Sigmoid colon (tissue), 7 donors: ENCODE measurements around the gene KISS1. TPM values are rescaled to one million over a fixed set of nuclear protein-coding genes. Genes with fewer than 3 reads are reported as not detected.

Source experiments
- DNase-seq: peaks from one replicate; pipeline ENCODE4 v3.0.0-alpha.2; 2019
- H3K27ac ChIP-seq, 4 donors: fragments of 200-600 bp; sonication (generic); one replicate each; pipeline ENCODE4 v1.5.1; 2016 to 2019; ENCODE audit warnings: mild to moderate bottlenecking in 1 of 4
- H3K27me3 ChIP-seq, 3 donors: fragments of 200-600 bp; sonication (generic); one replicate each; pipeline ENCODE4 v1.5.1; 2019; ENCODE audit warnings: mild to moderate bottlenecking in 1 of 3
- H3K36me3 ChIP-seq, 4 donors: fragments of 200-600 bp; sonication (generic); one replicate each; pipeline ENCODE4 v1.5.1; 2016 to 2019
- H3K4me1 ChIP-seq, 4 donors: fragments of 200-600 bp; sonication (generic); one replicate each; pipeline ENCODE4 v1.5.1; 2017 to 2019
- H3K4me3 ChIP-seq, 4 donors: fragments of 200-600 bp; sonication (generic); one replicate each; pipeline ENCODE4 v1.5.1; 2017 to 2019; ENCODE audit warnings: mild to moderate bottlenecking in 2 of 4, moderate library complexity in 1 of 4
- H3K9me3 ChIP-seq, 4 donors: fragments of 200-600 bp in 3 of 4; sonication (generic) in 3 of 4; one replicate each; pipeline versions ENCODE4 v1.5.1 to v1.6.1; 2013 to 2019
- CTCF ChIP-seq, 4 experiments: fragments of 450-650 bp in 3 of 4; fragments of 200-600 bp in 1 of 4; IDR thresholded peaks; one replicate each; pipeline ENCODE4 v1.5.1; 2016 to 2019; ENCODE audit warnings: antibody characterized with exemption in 4 of 4, mild to moderate bottlenecking in 3 of 4, moderate library complexity in 2 of 4
- EP300 ChIP-seq, 4 donors: sonication (generic); formaldehyde crosslinking; IDR thresholded peaks; one replicate each; pipeline ENCODE4 v1.6.1; 2017; ENCODE audit warnings: antibody characterized with exemption in 4 of 4
- POLR2A ChIP-seq, 2 donors: fragments of 450-650 bp; IDR thresholded peaks; one replicate each; pipeline ENCODE4 v1.6.1; 2016; ENCODE audit warnings: antibody characterized with exemption in 2 of 2, mild to moderate bottlenecking in 2 of 2, moderate library complexity in 2 of 2
- POLR2AphosphoS5 ChIP-seq, 4 donors: sonication (generic); formaldehyde crosslinking; IDR thresholded peaks; one replicate each; pipeline ENCODE4 v1.6.1; 2017; ENCODE audit warnings: antibody characterized with exemption in 4 of 4
- WGBS, 2 donors: extraction: QIAGEN DNeasy Blood & Tissue Kit; methylation state at CpG; one replicate each; pipeline ENCODE4 v1.1.7; 2013; 5-methylcytosine and 5-hydroxymethylcytosine counted together
- intact Hi-C: fragments of 100-400 bp; cut with DNase I; formaldehyde crosslinking; loops from one replicate; pipeline ENCODE4 v1.15.1; 2023
- polyA plus RNA-seq, 3 donors: library from polyadenylated mRNA; stranded (reverse); fragments of 200-250 nt; gene quantifications; one replicate each; pipeline ENCODE4 v1.2.3, GENCODE V29; 2013
- total RNA-seq, 4 donors: library from RNA; depleted of rRNA; stranded (reverse); fragments of >200 nt; gene quantifications; one replicate each; pipeline ENCODE4 v1.1.0, GENCODE V29; 2016
- donor health status: healthy with polysubstance abuse.
- donor health status: Bipolar disorder and iron deficiency.
- donor health status: healthy.

Gene KISS1
- total and polyA plus RNA-seq, 7 donors: 1.2 TPM; not detected in 6

GRCh38 chr1:204172404-204173029 is 23.8 kb downstream of the KISS1 start:
- Histone ChIP-seq H3K27ac (no peak overlapping the region), H3K4me3 (no peak overlapping the region), H3K27me3 (peaks cover 0 to 6% (median 0%) of the 10 kb centered on the region in 3 donors), H3K36me3 (no peaks in the 10 kb centered on the region), H3K9me3 (peaks cover 0 to 9% (median 3%) of the 10 kb centered on the region in 4 donors), H3K4me1 (no peaks in the 10 kb centered on the region)
- 94 to 98% methylated on average over 2 of the region's 2 CpGs for WGBS, 2 donors
- no peak for DNase-seq
- no peak for TF ChIP-seq POLR2A (IDR thresholded peaks at IDR 0.05)
- TF ChIP-seq CTCF (IDR thresholded peaks at IDR 0.05): no peak
- TF ChIP-seq EP300 (IDR thresholded peaks at IDR 0.05): no peak
- TF ChIP-seq POLR2AphosphoS5 (IDR thresholded peaks at IDR 0.05): no peak
- intact Hi-C loops: no loop called here

- peaks cover 0 to 9% (median 3%) of the 10 kb centered on the region in 4 donors for H3K9me3 ChIP-seq
- WGBS, 2 donors: 38 to 54% methylated on average over 4 of the region's 4 CpGs
- H3K36me3 ChIP-seq: no peaks in the 10 kb centered on the region
- no peak for DNase-seq
- intact Hi-C loops: no loop called here
- TF ChIP-seq POLR2AphosphoS5 (IDR thresholded peaks at IDR 0.05) (no peak), POLR2A (IDR thresholded peaks at IDR 0.05) (no peak), EP300 (IDR thresholded peaks at IDR 0.05) (no peak)
- H3K4me1 ChIP-seq: no peaks in the 10 kb centered on the region
- no peak overlapping the region for H3K27ac ChIP-seq
- no peak overlapping the region for H3K4me3 ChIP-seq
- H3K27me3 ChIP-seq: peaks cover 0 to 3% (median 0%) of the 10 kb centered on the region in 3 donors
Measured at GRCh38 chr1:204171751-204172178, 24.5 kb downstream of the KISS1 start.

- Histone ChIP-seq H3K9me3 (peaks cover 0 to 9% (median 3%) of the 10 kb centered on the region in 4 donors), H3K27me3 (no peaks in the 10 kb centered on the region), H3K27ac (no peak overlapping the region), H3K36me3 (no peaks in the 10 kb centered on the region), H3K4me1 (no peaks in the 10 kb centered on the region), H3K4me3 (no peak overlapping the region)
- intact Hi-C loops: no loop called here
- 93 to 94% methylated on average over 3 of the region's 3 CpGs for WGBS, 2 donors
- no peak for DNase-seq
- TF ChIP-seq POLR2A (IDR thresholded peaks at IDR 0.05) (no peak), POLR2AphosphoS5 (IDR thresholded peaks at IDR 0.05) (no peak), CTCF (IDR thresholded peaks at IDR 0.05) (no peak)
Measured at GRCh38 chr1:204170494-204171155, 25.7 kb downstream of the KISS1 start.

- WGBS, 2 donors: 84 to 92% methylated on average over 4 of the region's 4 CpGs
- TF ChIP-seq POLR2AphosphoS5 (IDR thresholded peaks at IDR 0.05): no peak
- no peak for TF ChIP-seq CTCF (IDR thresholded peaks at IDR 0.05)
- TF ChIP-seq POLR2A (IDR thresholded peaks at IDR 0.05): no peak
- TF ChIP-seq EP300 (IDR thresholded peaks at IDR 0.05): no peak
Measured at GRCh38 chr1:204169858-204170257, 26.4 kb downstream of the KISS1 start.

GRCh38 chr1:204167730-204168129 is 28.6 kb downstream of the KISS1 start:
- whole genome bisulfite sequencing, 2 donors: 83 to 90% methylated on average over 5 of the region's 5 CpGs
- Histone ChIP-seq H3K27me3 (no peaks in the 10 kb centered on the region), H3K4me1 (no peaks in the 10 kb centered on the region), H3K4me3 (no peak overlapping the region), H3K27ac (no peak overlapping the region), H3K36me3 (no peaks in the 10 kb centered on the region), H3K9me3 (peaks cover 0 to 9% (median 3%) of the 10 kb centered on the region in 4 donors)
- TF ChIP-seq POLR2A (IDR thresholded peaks at IDR 0.05) (no peak), EP300 (IDR thresholded peaks at IDR 0.05) (no peak)
- intact Hi-C loops: no loop called here
- DNase-seq: no peak

More at GRCh38 chr1:204169858-204170257, 26.4 kb downstream of the KISS1 start:
- intact Hi-C loops: no loop called here
- no peak overlapping the region for H3K4me3 ChIP-seq
- H3K9me3 ChIP-seq: peaks cover 0 to 9% (median 3%) of the 10 kb centered on the region in 4 donors
- H3K4me1 ChIP-seq: no peaks in the 10 kb centered on the region
- no peaks in the 10 kb centered on the region for H3K36me3 ChIP-seq
- no peak for DNase-seq
- H3K27ac ChIP-seq: no peak overlapping the region
- H3K27me3 ChIP-seq: no peaks in the 10 kb centered on the region
